ENCODE measurements around the gene DLST.

DLST gene

GRCh38 chr14:74859757-74860552 is 21.8 kb upstream of the DLST start:
- no peak overlapping the region for H3K4me3 ChIP-seq
- H3K27ac ChIP-seq = no peak overlapping the region

GRCh38 chr14:74860899-74861733 is 20.6 kb upstream of the DLST start:
- no peak overlapping the region for H3K4me3 ChIP-seq
- H3K27ac ChIP-seq = no peak overlapping the region

GRCh38 chr14:74861734-74862090 is 20.0 kb upstream of the DLST start:
- Histone ChIP-seq H3K27ac (no peak overlapping the region), H3K4me3 (no peak overlapping the region)

GRCh38 chr14:74863274-74863673 is 18.4 kb upstream of the DLST start:
- H3K4me3 ChIP-seq = no peak overlapping the region
- H3K27ac ChIP-seq = peak overlapping the region in 1 of 21 experiments; percentile 29

GRCh38 chr14:74864198-74864597 is 17.5 kb upstream of the DLST start:
- no peak overlapping the region for H3K4me3 ChIP-seq
- H3K27ac ChIP-seq = no peak overlapping the region

- H3K27ac ChIP-seq = no peak overlapping the region
- H3K4me3 ChIP-seq = no peak overlapping the region
Measured at GRCh38 chr14:74865156-74865555, 16.6 kb upstream of the DLST start.

- no peak overlapping the region for H3K4me3 ChIP-seq
Measured at GRCh38 chr14:74866708-74867389, 14.9 kb upstream of the DLST start.

GRCh38 chr14:74867673-74868072 is 14.0 kb upstream of the DLST start:
- peak overlapping the region in 5 of 21 experiments; percentile 16 to 67 (median 43) for H3K27ac ChIP-seq
- no peak overlapping the region for H3K4me3 ChIP-seq

More at GRCh38 chr14:74866708-74867389, 14.9 kb upstream of the DLST start:
- peak overlapping the region in 6 of 21 experiments; percentile 11 to 67 (median 41) for H3K27ac ChIP-seq

GRCh38 chr14:74868739-74869138 is 13.0 kb upstream of the DLST start:
- Histone ChIP-seq H3K4me3 (no peak overlapping the region), H3K27ac (no peak overlapping the region)

GRCh38 chr14:74871819-74872218 is 9.9 kb upstream of the DLST start:
- H3K27ac ChIP-seq = no peak overlapping the region
- H3K4me3 ChIP-seq = no peak overlapping the region

GRCh38 chr14:74875204-74875603 is 6.5 kb upstream of the DLST start:
- H3K27ac ChIP-seq = no peak overlapping the region

GRCh38 chr14:74875941-74876913 is 5.5 kb upstream of the DLST start, which contains the start of gene PROX2:
Gene PROX2 (minus strand): TSS chr14:74876145. CDS start chr14:74863834, 12,311 bp downstream.
- Histone ChIP-seq H3K4me3 (no peak within 1 kb of the TSS), H3K27ac (peak within 1 kb of the TSS in 1 of 21 experiments; percentile 9)

More at GRCh38 chr14:74875204-74875603, 6.5 kb upstream of the DLST start:
- H3K4me3 ChIP-seq = no peak overlapping the region

- Histone ChIP-seq H3K27ac (no peak overlapping the region), H3K4me3 (no peak overlapping the region)
Measured at GRCh38 chr14:74879427-74880182, 2.1 kb upstream of the DLST start.

GRCh38 chr14:74882103-74882920 is 596 bp downstream of the DLST start:
- H3K4me3 ChIP-seq = peak overlapping the region; percentile 58 to 99 (median 86)
- peak overlapping the region; percentile 89 to 100 (median 97) for H3K27ac ChIP-seq

- Histone ChIP-seq H3K4me3 (no peak overlapping the region), H3K27ac (peak overlapping the region in 3 of 21 experiments; percentile 13 to 43 (median 33))
Measured at GRCh38 chr14:74886001-74886400, 4.3 kb downstream of the DLST start.

GRCh38 chr14:74888164-74889158 is 6.7 kb downstream of the DLST start:
- Histone ChIP-seq H3K4me3 (no peak overlapping the region), H3K27ac (peak overlapping the region in 1 of 21 experiments; percentile 6)

Data from skin epidermis (tissue), 12 donors.